DMS153 treated with DMSO at 0.1 percent for 48 hours (cell line): ENCODE data around the gene AHNAK2.

ENCODE experiments used
- DNase-seq: peaks from one replicate; lab custom pipeline; 2025; ENCODE audit not compliant: unreplicated experiment; lab: John Stamatoyannopoulos, UW

AHNAK2 gene

DNA sequence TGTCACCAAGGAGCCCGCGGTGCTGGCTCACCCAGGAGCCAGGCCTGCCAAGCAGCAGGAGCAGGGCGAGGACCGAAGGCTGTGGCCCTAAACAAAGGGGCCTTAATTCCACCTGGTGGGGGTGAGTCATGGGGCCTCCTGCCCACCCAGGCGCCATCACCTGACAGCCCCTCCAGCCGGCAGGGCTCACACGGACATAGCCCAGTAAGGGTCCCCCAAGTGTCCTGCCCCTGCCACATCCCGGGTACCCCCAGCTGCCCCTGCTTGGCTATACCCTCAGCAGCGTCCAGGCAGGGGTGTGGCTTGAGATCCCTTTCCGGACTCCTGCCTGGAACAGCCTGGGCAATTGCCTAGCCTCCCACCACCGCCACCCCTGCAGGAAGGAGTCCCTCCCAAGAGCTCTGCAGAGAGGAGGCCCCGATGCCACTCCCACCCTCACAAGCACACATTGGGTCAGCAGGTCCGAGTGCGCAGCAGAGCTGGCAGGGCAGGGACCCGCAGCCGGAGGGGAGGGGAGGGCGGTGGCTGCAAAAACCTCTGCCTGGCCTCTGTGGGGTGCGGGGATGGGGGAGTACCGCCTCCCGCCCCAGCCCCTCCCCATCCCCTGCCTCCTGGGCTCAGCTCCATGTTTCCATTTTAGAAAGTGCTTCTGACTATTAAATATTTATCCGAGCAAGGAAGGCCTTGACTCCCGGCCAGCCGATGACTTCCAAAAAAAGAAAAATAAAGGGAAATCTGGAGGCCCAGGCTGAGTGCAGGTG, 4.6 kb downstream of the AHNAK2 start:
- no peak for DNase-seq

DNA sequence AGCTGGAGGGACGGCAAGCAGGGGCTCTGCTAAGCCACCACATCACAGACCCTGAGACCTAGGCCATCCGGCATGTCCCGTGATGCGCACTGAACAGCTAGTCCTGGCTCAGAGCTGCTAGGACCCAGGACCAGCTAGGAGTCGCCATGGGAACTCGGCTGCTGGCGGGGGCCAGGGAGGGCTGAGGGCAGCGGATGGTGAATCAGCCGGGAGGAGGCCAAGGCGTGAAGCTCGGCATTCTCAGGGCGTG, 5.1 kb downstream of the AHNAK2 start:
- DNase-seq = no peak

DNA sequence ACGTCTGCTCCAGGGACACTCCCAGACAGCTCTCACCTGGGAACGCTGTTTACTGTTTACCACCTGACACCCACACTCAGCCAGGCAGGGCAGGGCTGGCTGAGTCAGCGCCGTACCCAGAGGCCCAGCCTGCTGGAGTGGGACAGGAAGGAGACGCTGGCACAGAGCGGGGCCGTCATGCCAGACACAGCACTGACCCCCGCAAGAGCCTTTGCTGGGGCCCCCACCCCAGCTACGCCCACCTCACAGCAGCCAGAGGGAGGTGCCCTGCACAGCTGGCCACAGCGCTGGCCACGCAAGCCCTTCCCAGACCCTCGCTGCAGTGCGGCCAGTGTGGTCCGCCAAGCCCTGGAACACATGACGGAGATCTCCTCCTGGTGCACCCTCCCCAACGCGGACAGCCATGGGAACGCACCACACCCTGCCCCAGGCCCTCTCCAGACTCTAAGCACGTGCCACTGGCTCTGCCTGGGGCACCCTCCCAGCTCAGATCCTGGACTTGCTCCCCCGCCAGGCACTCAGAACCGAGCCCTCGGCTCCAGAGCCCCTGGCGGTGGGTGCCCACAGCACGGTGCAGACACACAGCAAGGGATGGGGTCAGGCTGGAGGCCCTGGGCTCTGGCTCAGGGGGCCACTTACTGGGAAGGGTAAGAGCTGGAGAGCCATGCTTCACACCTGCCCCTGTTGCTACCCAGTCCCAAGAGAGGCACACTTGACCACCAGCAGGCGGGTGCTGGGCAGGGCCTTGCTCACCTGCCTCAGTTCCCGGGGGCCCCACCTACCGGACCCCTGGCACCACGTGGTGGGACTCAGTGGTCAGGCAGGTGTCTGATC, 5.7 kb downstream of the AHNAK2 start:
- DNase-seq = peak; percentile 7

DNA sequence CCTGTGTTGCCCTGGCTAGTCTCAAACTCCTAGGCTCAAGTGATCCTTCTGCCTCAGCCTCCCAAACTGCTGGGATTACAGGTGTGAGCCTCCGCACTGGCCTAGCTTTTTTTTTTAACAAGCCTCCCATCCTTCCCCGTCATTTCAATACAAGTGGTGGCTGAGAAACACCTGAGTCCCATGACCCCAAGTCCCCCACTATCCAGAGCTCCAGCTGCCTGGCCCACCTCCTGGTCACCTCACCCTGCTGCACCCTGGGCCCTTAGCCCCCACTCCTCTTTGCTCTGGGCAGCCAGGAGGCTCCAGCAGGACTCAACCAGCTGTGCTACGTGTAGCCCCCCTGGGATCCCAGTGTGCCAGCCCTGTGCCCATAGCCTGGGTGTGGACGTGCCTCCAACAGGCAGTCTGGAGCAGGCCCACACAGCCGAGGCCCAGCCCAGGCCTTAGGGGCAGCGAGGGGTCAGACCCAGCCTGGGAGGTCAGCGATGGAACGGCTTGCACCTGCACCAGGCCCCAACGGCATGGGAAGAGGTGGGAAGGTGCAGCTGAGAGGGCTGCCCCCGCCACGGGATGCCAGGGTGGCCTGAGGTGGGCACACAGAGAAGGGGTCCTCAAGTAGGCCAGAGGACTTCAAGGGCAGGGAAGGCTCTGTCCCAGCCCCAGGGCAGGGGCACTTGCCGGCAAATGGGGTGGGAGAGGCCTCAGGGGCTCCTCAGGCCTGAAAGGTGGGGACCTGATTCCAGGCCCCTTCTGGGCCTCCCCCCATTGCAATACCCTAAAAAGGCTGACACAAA, 6.5 kb downstream of the AHNAK2 start:
- no peak for DNase-seq

DNA sequence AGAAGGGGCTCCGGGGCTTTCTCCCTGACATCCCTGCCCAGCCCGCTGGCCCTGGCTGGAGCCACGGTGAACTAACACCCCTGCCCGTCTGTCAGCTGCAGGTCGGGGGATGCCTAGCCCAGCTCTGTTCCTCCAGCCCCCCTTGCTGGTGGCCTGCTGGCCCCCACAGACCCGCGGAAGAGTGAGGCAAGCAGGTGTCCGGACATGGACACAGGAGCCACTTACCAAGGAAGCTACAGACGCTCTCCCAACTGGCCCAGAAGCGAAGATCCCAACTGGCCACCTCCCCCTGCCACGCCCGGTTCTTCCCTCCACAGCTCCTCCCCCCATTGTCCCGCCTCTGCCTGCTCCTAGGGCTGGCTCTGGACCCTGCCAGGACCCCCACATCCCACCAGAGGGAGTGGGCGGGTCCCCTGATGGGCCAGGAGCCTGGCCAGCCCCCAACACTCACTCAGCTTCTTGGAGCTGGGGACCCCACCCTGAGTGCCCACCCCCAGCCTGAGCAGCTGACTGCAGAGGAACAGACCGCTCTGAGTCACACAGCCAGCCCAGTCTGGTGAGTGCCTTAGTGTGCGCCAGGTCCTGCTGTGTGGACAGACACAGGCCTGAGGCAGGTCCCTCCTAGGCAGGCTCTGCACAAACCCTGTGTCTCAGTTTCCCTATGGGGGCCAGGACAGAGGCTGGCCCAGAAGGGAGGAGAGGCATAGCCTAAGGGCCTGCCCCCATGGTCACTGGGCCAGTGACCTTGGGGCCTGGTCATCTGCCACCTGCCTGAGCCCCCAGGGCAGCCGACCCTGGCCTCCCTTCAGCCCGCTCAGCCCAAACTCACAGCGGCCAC, 7.7 kb downstream of the AHNAK2 start:
- DNase-seq = no peak

DNA sequence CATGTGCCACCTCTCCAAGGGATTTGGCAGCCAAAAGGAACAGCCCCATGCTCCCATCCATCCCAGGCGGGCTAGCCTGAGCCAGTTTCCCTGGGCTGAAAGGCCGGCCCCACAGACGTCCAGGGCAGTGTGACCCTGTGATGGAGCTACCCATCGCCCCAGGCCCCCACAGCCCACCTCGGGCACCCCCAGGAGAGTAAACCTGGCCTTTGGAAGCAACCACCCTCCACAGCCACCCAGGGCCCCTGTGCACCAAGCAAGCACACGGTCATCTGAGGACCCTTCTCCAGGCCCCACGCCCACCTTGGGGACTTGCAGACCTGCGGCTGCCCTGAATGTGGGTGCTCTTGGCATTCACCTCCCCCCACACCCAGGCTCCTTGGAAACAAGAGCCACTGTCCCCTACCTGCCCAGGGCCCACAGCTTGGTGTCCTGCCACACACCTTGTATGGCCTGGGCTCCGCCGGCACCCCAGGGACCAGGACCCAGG, 8.4 kb downstream of the AHNAK2 start:
- DNase-seq = no peak

DNA sequence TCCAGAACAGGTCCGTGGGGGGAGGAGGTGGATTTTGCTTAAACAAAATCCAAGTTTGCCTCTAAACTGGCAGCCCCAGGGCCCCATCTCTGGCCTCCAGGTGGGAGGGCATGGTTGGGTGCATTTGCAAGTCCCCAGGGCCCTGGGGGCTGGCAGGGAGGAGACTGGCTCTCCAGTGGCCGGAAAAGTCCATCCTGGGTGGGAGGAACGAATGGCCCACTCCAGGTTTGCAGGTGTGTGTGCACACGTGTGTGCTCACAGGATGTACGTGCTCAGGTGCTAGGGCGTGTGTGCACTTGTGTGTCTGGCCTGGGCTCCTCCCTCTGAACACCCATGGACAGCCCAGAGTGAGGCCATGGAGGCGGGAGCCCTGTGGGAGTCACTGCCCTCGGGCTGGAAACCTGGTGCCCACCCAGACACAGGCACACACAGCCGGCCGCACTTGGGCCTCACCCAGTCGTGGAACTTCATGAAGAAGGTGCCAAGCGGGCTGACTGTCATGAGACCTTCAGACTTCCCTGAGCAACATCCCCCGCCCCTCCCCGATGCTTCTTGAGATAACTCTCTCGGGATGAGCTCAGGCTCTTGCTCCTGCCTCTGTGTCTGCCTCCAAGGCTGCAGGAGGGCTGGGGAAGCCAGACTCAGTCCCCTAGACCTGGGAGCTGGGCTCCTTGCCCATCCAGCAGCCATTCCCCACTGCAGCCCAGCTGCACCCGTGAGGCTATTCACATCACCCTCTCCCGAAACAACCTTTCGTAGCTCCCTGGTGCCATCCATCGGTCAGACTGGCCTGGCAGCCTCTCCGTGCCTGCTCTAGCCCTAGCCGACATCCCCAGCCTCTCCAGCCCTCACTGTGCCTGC, 9.4 kb downstream of the AHNAK2 start:
- DNase-seq = peak; percentile 1

DNA sequence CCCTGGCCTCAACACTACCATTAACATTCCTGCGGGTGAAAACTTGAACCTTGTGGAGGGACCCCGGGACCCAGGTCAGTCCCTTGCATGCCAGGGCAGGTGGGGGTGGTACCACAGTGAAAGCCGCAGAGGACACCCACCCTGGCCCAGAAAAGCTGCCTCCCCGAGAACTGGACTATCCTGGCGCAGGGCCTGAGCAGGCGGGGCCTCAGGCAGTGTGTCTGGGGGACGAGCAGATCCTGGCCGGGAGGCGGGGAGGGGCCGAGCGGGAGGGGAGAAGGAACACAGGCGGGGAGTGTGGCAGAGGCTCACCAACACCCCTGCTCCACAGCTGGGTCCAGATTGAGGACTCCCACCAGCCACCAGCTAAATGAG, 10.0 kb downstream of the AHNAK2 start:
- no peak for DNase-seq

DNA sequence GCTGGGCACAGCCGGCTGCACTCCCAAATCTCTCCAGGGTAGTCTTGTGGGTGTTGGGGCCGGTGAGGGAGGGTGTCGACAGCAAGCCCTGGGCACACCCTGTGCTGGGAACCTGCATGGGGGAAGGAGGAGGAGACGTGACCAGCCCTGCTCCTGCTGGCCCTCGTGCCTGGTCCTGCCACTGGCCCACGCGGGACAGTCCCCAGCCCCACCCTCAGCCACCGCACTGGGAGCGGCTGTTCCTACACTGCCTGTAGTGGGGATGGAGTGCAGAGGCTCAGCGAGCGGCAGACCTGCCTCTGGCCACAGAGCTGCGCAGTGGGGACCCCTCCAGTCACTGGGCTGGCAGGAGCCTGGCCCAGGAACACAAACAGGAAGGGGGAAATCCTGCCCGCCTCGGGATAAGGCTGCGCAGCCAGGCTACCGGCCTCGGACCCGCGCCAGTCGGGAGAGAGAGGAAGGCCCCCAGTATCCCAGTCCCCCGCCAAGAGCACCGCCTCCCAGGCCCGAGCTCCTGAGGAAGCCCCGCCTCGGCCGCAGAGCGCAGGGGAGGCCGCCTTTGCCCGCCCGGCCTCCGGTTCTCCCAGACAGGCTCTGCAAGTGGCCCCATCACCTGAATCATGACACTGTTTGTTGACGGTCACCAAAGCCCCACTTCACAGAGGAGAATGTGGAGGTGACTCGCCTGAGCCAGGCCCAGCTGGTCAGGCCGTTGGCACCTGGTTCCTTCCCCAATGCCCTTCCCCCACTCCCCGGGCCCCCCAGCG, 10.6 kb downstream of the AHNAK2 start:
- DNase-seq = no peak

DNA sequence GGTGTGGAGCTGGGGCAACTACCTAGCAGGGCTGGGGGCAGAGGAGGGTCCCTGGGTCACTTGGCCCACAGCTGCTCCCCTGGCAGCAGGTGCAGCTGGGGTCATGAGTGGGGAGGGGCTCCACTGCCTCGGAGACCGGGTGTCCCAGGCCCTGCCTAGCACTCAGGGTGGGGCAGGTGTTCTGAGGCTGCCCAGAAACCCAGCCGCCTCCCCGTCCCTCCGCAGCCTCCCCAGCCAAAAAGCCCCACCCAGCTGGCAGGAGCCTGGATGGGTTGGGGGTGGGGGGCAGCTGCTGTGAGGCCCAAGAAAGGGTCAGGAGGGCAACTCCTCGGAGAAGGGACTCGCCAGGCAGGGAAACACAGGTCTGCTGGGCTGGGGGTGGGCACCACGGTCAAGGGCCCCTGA, 11.2 kb downstream of the AHNAK2 start:
- DNase-seq = no peak

DNA sequence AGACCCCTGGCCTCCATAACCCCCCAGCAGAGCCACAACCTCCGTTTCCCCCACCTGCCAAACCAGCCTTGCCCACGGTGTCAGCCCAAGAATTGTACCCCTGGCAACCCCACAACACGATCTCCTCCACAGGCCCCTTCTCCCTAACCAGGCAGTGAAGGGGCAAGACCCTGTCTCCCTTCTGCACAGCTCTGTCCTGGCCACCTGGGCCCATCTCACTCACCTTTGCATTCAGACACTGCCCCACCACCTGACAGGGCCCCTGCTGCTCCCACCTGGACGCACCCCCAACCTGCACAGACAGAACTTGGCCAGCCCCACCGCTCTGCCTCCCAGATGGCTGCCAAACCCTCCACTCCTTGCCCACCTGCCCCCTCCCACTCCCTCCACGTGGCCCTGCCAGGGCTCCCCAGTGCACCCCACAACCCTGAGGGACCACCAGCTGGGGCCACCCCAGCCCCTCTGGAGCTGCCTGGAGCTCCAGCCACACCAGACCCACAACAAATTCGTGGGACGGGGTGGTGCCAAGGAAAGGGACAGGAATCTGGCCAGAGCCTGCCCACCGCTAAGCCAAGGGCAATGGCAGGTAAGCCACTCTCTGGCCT, 11.8 kb downstream of the AHNAK2 start:
- DNase-seq = no peak

DNA sequence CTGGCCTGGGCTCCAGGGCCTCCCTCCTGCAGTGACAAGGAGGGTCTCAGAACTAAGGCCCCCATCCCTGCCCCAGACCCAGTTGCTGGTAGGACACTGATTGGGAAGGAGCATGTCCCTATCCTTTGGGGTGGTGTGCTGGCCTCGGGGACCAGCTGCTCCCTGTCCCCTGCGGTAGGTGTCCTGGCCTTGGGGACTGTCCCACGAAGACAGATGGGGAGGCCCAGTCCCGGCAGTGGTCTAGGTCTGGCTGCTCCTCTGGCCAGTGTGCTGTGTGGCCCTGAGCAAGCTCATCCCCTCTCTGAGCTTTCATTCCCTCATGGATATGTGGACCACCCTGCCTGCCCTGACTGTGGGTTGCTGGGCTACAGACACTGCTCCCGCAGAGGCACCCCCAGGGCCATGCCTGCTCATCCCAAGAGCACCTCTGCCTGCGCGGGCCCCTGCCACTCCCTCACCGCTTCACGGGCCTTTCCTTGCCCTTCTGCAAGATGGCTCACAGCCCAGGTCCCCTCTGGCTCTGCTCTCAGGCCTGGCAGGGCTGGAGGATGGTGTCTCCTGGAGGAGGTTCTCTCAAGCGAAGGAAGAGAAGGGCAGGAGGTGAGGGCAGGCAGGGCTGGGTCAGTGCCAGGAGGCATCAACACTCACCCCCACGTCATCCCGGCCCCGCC, 12.5 kb downstream of the AHNAK2 start:
- DNase-seq = no peak

DNA sequence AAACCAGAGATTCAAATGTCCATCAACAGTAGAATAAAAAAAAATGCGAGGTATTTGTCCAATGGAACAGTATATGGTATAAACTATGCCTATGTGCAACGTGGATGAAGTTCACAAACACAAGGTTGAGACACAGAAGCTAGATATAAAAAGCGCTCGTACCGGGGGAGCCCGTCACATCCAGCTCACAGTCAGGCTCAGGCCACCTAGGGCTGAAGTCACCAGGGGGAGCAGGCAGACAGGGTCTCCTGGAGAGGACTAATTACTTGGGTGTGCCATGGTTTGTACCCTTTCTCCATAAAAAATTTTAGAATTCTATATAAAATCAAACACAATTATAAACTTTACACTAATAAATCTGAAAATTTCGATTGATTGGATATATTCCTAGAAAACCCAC, 13.6 kb downstream of the AHNAK2 start:
- DNase-seq = no peak

DNA sequence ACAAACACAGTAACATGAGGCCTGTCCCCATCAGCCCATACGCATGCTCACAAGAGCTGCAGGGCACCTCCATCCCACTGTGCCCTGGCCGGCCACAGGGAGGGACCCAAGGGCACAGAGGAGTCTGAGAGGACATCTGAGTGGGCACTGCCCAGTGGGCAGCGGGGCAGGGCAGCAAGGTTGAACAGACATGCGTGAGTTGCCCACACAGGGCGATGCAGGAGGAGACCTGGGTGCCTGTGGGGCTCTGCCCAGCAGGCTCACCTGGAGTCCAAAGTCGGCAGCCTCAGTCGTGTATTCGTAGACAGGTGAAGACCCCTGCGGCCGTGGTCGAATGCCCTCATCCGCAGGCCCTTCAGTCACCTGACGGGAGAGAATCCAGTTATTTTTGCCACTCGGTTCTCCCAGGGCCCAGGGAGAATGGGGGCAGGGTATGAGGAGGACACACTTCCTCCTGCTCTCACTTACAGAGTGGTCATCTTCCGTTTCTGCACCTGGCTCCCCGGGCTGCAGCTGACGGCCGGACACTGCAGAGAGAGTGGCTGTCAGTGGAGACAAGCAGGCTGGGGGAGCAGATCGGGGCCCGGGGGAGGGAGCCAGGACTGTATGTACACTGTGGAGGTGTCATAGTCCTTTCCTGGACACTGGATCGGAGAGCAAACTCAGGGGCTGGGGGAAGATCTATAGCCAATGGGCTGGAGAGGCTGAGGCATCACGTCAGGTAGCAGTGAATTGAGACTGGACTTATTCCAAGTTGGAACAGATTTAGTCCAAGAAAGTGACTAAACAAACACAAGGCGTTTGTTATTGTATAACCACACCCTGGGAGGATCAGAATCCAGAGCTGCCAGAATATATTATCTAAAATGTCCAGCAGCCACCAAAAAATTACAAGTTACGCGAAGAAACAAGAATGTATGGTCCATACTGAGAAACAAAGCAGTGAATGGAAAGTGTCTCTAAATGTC, 20.7 kb downstream of the AHNAK2 start:
- no peak for DNase-seq

DNA sequence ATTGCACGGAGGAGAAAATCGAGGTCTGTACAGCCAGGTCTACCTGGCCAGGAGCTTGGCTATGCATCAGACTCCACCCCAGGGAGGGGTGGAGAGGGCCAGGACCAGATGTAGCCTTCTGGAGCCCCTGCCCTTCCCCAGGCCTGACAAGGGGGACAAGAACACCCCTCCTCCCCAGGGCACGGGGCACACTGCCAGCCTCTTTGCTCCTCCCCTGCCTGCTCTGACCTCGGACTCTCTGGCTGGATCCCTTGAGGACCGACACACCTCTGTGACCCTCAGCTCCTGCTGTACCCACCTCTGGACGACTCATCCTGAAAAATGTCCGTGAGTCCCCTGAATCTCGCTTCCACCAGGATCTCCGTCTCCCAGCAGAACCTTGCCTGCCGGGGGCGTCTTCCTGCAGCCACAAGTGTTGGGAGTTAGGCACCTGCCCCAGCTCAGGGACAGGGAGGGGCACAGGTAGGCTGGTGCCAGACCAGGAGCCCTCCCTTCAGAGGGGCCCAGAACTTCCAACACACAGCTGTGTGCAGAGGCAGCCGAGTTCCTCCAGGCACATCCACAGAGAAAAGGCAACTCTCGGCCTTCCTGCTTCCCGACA, 21.8 kb downstream of the AHNAK2 start:
- DNase-seq = no peak

DNA sequence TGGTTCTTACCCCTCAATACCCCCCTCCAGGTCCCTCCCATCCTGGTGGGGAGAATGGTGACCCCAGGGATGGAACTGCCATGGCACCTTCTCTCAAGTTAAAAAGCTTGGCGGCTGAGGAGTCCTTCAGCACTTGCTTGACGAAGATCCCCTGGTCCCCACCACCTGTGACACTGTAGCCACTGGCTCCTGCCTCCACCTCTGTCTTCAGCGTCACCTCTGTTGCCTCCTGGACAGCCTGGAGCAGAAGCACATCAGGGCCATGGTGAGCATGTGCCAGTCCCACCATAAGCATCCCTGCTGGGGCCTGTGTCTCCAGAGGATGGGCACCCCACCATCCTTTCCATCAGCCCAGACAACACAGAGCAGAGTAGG, 22.8 kb downstream of the AHNAK2 start:
- no peak for DNase-seq
